ENCODE results near the gene TMEM144. TPM values are rescaled to one million over a fixed set of nuclear protein-coding genes. Genes with fewer than 3 reads are reported as not detected.

TMEM144 gene
- total RNA-seq, 1 experiment from 2014 or later = 3.4 TPM

GRCh38 chr4:158292156-158292555 is 81.9 kb downstream of the TMEM144 start:
- no peak overlapping the region for H4K8ac ChIP-seq (replicated peaks; ENCODE audit: insufficient read length, low read depth, low read length)
- H3K4me1 ChIP-seq (ENCODE audit: insufficient read depth, low read length) = no peaks in the 10 kb centered on the region
- H3K23me2 ChIP-seq (ENCODE audit: insufficient read length, low read depth, low read length, poor library complexity, severe bottlenecking) = no peaks in the 10 kb centered on the region
- H3K14ac ChIP-seq (ENCODE audit: insufficient read depth, low read length) = no peak overlapping the region
- Mint-ChIP-seq H3K4me3 (no peak overlapping the region), H3K27ac (no peak overlapping the region; a peak in 1 of 7 replicates), H3K27me3 (ENCODE audit: low read depth) (no peaks in the 10 kb centered on the region; the same call in 1 of the 2 replicates), H3K4me1 (peaks cover 0 to 2% of the 10 kb centered on the region in 2 experiments; a peak in 2 of 4 replicates), H3K9me3 (peaks cover 19 to 38% of the 10 kb centered on the region in 2 experiments), H3K36me3 (ENCODE audit: insufficient read depth in 1 of 3, low read depth in 3 of 3) (peaks cover 12 to 24% (median 17%) of the 10 kb centered on the region in 3 experiments)
- H2BK20ac ChIP-seq (ENCODE audit: low read depth, low read length, poor library complexity, severe bottlenecking) = no peak overlapping the region
- H3K23ac ChIP-seq (ENCODE audit: insufficient read length, low read depth, low read length) = no peak overlapping the region
- H3K18ac ChIP-seq (ENCODE audit: insufficient read length, low read depth, low read length) = no peak overlapping the region
- H3K4me2 ChIP-seq (ENCODE audit: insufficient read depth, insufficient read length, low read length) = no peak overlapping the region
- H2AFZ ChIP-seq (ENCODE audit: low read length) = no peak overlapping the region
- H3K4ac ChIP-seq (ENCODE audit: low read depth, low read length) = no peak overlapping the region
- no peak for TF ChIP-seq CTCF (conservative IDR thresholded peaks at IDR 0.05)
- H2AK5ac ChIP-seq (ENCODE audit: insufficient read length, low read length) = no peak overlapping the region
- no peak overlapping the region for H2BK120ac ChIP-seq (ENCODE audit: low read depth, low read length, poor library complexity, severe bottlenecking)
- no peak overlapping the region for H3K9ac ChIP-seq (ENCODE audit: extremely low read depth, insufficient read length, low read length)
- no peak overlapping the region for H2BK12ac ChIP-seq (ENCODE audit: insufficient read length, low read depth, low read length)
- H4K91ac ChIP-seq (ENCODE audit: insufficient read length, low read depth, low read length) = no peak overlapping the region
- no peaks in the 10 kb centered on the region for H3K9me3 ChIP-seq (ENCODE audit: control insufficient read depth, low read depth, low read length)
- no peak for DNase-seq
- WGBS (ENCODE audit: extremely low coverage, insufficient read length, low lambda C conversion rate) = no CpG with 5 or more reads among the region's 3 CpGs
- H3K79me1 ChIP-seq (ENCODE audit: insufficient read depth, low read depth, low read length, poor library complexity, severe bottlenecking) = no peaks in the 10 kb centered on the region
- H2BK15ac ChIP-seq (ENCODE audit: low read depth, low read length) = no peak overlapping the region
- H3K56ac ChIP-seq (ENCODE audit: insufficient read length, low read depth, low read length) = no peak overlapping the region
- no peaks in the 10 kb centered on the region for H3K79me2 ChIP-seq (ENCODE audit: insufficient read depth, low read length)
- no peak overlapping the region for H4K5ac ChIP-seq (ENCODE audit: insufficient read length, low read depth, low read length)
- H4K20me1 ChIP-seq (ENCODE audit: control insufficient read depth, insufficient read depth, insufficient read length) = no peaks in the 10 kb centered on the region
- no peaks in the 10 kb centered on the region for H3K27me3 ChIP-seq (ENCODE audit: insufficient read depth, low read length)
- no peak overlapping the region for H2BK5ac ChIP-seq (ENCODE audit: insufficient read length, low read length)
- H3K27ac ChIP-seq (ENCODE audit: insufficient read length, low read depth, low read length) = no peak overlapping the region
- no peak overlapping the region for H3T11ph ChIP-seq (ENCODE audit: low read length)

Data from H9 (cell line).